Smooth muscle cell of the umbilical artery (primary cell): ENCODE results near the gene PKN2. TPM values are rescaled to one million over a fixed set of nuclear protein-coding genes. Genes with fewer than 3 reads are reported as not detected.

Experiments used
- total RNA-seq: library from RNA; depleted of rRNA; stranded (reverse); fragments of >200 nt; gene quantifications from 2 replicates; pipeline ENCODE4 v1.2.3, GENCODE V29; 2014

The PKN2 gene
- 25.8 and 41.1 TPM in 2 replicates for total RNA-seq

GRCh38 chr1:88683541-88684481 is at the start of gene PKN2:
PKN2 (plus strand) TSS chr1:88684273; CDS start chr1:88684581, 308 bp downstream.

Other genes with a start within 250 kb of the PKN2 start
- 32.4 and 46.9 TPM in 2 replicates for gene GTF2B, start 207.3 kb downstream of the PKN2 start, total RNA-seq